Effector CD8-positive, alpha-beta T cell (primary cell): ENCODE results near the gene LGALS9B.
"Not testable (repeated sequence)": the region's sequence is repeated elsewhere in the genome, so short reads cannot be mapped to it uniquely, and the experiment has no call there.

ENCODE experiments used
- DNase-seq: peaks from one replicate; lab custom pipeline; 2025; lab: John Stamatoyannopoulos, UW

LGALS9B gene

DNA sequence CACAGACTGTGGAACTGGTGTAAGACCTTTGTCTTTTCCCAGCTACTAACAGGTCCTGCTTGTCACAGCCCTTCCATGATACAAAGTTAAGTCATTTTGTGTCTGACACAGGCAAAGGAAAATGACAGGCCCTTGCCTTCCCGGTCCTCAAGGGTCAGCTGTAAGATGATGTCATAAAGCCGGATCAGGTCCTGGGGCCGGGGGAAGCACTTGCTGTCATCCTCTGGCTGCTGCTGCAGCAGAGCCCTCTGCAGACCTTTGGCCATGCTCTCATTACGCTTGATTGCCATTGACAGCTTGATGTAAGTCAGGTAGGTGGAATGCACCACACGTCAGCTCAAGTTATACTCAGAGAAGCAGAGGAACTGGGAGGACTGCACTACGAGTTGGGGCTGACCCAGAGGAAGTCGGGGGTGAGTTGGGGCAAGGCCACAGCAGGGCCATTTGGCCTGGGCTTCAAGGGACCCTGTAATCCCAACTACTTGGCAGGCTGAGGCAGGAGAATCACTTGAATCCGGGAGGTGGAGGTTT lies 50.9 kb downstream of the LGALS9B start:
- DNase-seq = not testable (repeated sequence)

DNA sequence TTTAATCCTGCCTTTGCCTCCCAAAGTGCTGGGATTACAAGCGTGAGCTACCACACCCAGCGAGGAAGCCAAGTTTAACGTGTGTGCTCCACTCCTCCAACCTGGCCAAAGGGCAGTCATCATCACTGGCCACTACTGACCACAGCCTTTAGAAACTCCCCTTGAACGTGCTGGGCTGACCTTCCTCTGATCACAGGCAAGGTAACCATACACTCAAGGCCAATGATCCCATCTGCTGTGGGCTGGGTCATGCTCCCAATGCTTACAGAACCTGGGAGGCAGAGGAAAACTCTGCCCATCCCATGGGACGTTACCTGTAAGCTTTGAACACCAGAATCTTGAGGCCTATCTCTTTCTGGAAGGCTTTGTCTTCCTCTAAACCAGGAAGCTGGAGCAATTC lies 51.9 kb downstream of the LGALS9B start:
- DNase-seq = not testable (repeated sequence)

DNA sequence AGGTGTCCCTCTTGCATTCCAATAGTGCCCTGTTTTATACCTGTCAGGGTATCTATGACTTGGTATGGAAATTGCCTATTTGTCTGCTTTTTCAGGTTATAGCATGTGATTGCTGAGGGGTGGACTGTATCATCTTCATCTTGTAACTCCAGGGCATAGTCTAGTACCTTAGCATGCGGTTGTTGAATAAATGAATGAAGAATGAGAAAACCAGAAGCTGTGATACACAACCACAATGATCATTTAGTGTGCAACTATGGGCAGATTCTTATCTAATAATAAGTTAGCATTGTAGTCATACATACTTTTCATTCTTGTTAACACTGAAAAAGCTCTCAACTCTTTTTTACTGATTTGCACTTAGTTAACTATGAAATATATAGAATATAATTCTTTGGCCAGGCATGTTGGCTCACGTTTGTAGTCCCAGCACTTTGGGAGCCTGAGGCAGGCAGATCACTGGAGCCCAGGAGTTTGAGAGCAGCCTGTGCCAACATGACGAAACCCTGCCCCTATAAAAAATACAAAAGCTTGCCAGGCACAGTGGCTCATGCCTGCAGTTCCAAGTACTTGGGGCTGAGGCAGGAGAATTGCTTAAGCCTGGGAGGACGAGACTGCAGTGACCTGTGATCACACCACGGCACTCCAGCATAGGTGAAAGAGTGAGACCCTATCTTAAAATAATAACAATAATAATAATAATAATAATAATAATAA lies 65.9 kb downstream of the LGALS9B start:
- not testable (repeated sequence) for DNase-seq

DNA sequence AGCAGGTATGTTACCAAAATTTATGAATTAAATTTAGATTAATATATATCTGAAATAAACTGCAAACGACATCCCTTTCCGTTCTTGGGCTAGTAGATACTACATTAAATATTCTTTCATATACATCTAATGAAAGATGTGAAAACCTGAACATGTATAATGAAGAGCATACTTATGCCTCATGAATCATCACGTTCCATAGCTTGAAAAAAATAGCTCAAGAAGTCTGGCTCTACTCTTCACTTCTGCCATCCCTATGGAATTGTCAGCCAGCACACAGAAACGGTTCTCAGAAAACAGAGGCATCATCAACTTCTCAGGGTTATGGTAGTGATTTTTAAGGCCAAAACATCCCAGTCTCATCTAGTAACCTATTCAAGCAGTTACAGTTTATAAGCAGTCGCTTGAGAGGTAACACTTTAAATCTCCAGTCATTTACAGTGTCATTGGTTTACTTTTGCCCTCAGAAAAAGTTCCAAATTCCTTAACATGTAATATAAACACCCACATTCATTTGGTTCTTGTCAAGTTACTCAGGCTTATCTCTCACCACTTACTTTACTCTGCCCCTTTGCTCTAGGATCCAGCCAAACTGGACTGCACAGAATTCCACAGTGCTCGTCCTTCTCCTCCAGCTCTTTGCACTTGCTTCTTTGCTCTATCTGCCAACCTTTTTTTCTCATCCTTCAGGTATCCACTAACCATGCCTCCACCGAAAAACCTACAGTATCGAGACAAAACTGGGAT lies 66.6 kb downstream of the LGALS9B start:
- not testable (repeated sequence) for DNase-seq
